Sigmoid colon (tissue), 7 donors: ENCODE measurements around the gene ANKS4B. TPM values are rescaled to one million over a fixed set of nuclear protein-coding genes. Genes with fewer than 3 reads are reported as not detected.

Experiments
- DNase-seq: peaks from one replicate; pipeline ENCODE4 v3.0.0-alpha.2; 2019
- H3K27ac ChIP-seq, 4 donors: fragments of 200-600 bp; sonication (generic); one replicate each; pipeline ENCODE4 v1.5.1; 2016 to 2019; ENCODE audit warnings: mild to moderate bottlenecking in 1 of 4
- H3K27me3 ChIP-seq, 3 donors: fragments of 200-600 bp; sonication (generic); one replicate each; pipeline ENCODE4 v1.5.1; 2019; ENCODE audit warnings: mild to moderate bottlenecking in 1 of 3
- H3K36me3 ChIP-seq, 4 donors: fragments of 200-600 bp; sonication (generic); one replicate each; pipeline ENCODE4 v1.5.1; 2016 to 2019
- H3K4me1 ChIP-seq, 4 donors: fragments of 200-600 bp; sonication (generic); one replicate each; pipeline ENCODE4 v1.5.1; 2017 to 2019
- H3K4me3 ChIP-seq, 4 donors: fragments of 200-600 bp; sonication (generic); one replicate each; pipeline ENCODE4 v1.5.1; 2017 to 2019; ENCODE audit warnings: mild to moderate bottlenecking in 2 of 4, moderate library complexity in 1 of 4
- H3K9me3 ChIP-seq, 4 donors: fragments of 200-600 bp in 3 of 4; sonication (generic) in 3 of 4; one replicate each; pipeline versions ENCODE4 v1.5.1 to v1.6.1; 2013 to 2019
- CTCF ChIP-seq, 4 experiments: fragments of 450-650 bp in 3 of 4; fragments of 200-600 bp in 1 of 4; IDR thresholded peaks; one replicate each; pipeline ENCODE4 v1.5.1; 2016 to 2019; ENCODE audit warnings: antibody characterized with exemption in 4 of 4, mild to moderate bottlenecking in 3 of 4, moderate library complexity in 2 of 4
- EP300 ChIP-seq, 4 donors: sonication (generic); formaldehyde crosslinking; IDR thresholded peaks; one replicate each; pipeline ENCODE4 v1.6.1; 2017; ENCODE audit warnings: antibody characterized with exemption in 4 of 4
- POLR2A ChIP-seq, 2 donors: fragments of 450-650 bp; IDR thresholded peaks; one replicate each; pipeline ENCODE4 v1.6.1; 2016; ENCODE audit warnings: antibody characterized with exemption in 2 of 2, mild to moderate bottlenecking in 2 of 2, moderate library complexity in 2 of 2
- POLR2AphosphoS5 ChIP-seq, 4 donors: sonication (generic); formaldehyde crosslinking; IDR thresholded peaks; one replicate each; pipeline ENCODE4 v1.6.1; 2017; ENCODE audit warnings: antibody characterized with exemption in 4 of 4
- WGBS, 2 donors: extraction: QIAGEN DNeasy Blood & Tissue Kit; methylation state at CpG; one replicate each; pipeline ENCODE4 v1.1.7; 2013; 5-methylcytosine and 5-hydroxymethylcytosine counted together
- intact Hi-C: fragments of 100-400 bp; cut with DNase I; formaldehyde crosslinking; loops from one replicate; pipeline ENCODE4 v1.15.1; 2023
- polyA plus RNA-seq, 3 donors: library from polyadenylated mRNA; stranded (reverse); fragments of 200-250 nt; gene quantifications; one replicate each; pipeline ENCODE4 v1.2.3, GENCODE V29; 2013
- total RNA-seq, 4 donors: library from RNA; depleted of rRNA; stranded (reverse); fragments of >200 nt; gene quantifications; one replicate each; pipeline ENCODE4 v1.1.0, GENCODE V29; 2016
- donor health status: healthy with polysubstance abuse.
- donor health status: Bipolar disorder and iron deficiency.
- donor health status: healthy.

The ANKS4B gene
- total and polyA plus RNA-seq, 7 donors = 0.28 to 32.4 (median 21.1) TPM; not detected in 3

GRCh38 chr16:21186326-21186691 lies 47.2 kb upstream of the ANKS4B start:
- Histone ChIP-seq H3K4me1 (peaks cover 0 to 5% (median 4%) of the 10 kb centered on the region in 4 donors), H3K27me3 (no peaks in the 10 kb centered on the region), H3K4me3 (no peak overlapping the region), H3K27ac (no peak overlapping the region), H3K9me3 (no peaks in the 10 kb centered on the region), H3K36me3 (peaks cover 8 to 15% (median 13%) of the 10 kb centered on the region in 4 donors)
- intact Hi-C loops = loop anchor here (5.0 kb wide), 1 partner anchor 91 kb away; the partner anchor contains the start of gene CRYM
- no peak for DNase-seq
- TF ChIP-seq CTCF (IDR thresholded peaks at IDR 0.05) (no peak), POLR2A (IDR thresholded peaks at IDR 0.05) (no peak), EP300 (IDR thresholded peaks at IDR 0.05) (no peak)
- 33 to 70% methylated on average over 4 of the region's 4 CpGs for WGBS, 2 donors

- TF ChIP-seq EP300 (IDR thresholded peaks at IDR 0.05) (no peak), CTCF (IDR thresholded peaks at IDR 0.05) (no peak), POLR2A (IDR thresholded peaks at IDR 0.05) (no peak), POLR2AphosphoS5 (IDR thresholded peaks at IDR 0.05) (no peak)
- H3K27ac ChIP-seq = no peak overlapping the region
- DNase-seq = no peak
- WGBS, 2 donors = 50 to 80% methylated on average over 5 of the region's 5 CpGs
- intact Hi-C loops = loop anchor here (5.0 kb wide), 1 partner anchor 88 kb away; the partner anchor contains the start of gene CRYM
- H3K36me3 ChIP-seq = no peaks in the 10 kb centered on the region
- H3K27me3 ChIP-seq = no peaks in the 10 kb centered on the region
- peaks cover 0 to 5% (median 4%) of the 10 kb centered on the region in 4 donors for H3K4me1 ChIP-seq
- no peak overlapping the region for H3K4me3 ChIP-seq
- no peaks in the 10 kb centered on the region for H3K9me3 ChIP-seq
Observed at GRCh38 chr16:21189311-21189710, 44.2 kb upstream of the ANKS4B start.

- Histone ChIP-seq H3K4me1 (peaks cover 0 to 5% (median 4%) of the 10 kb centered on the region in 4 donors), H3K4me3 (no peak overlapping the region), H3K27me3 (no peaks in the 10 kb centered on the region), H3K9me3 (no peaks in the 10 kb centered on the region), H3K36me3 (no peaks in the 10 kb centered on the region), H3K27ac (no peak overlapping the region)
- intact Hi-C loops = loop anchor here (2.0 kb wide), 1 partner anchor 111 kb away; no protein-coding TSS in a partner anchor
- WGBS, 2 donors = 92 to 96% methylated on average over 4 of the region's 4 CpGs
- no peak for TF ChIP-seq POLR2AphosphoS5 (IDR thresholded peaks at IDR 0.05)
- no peak for DNase-seq
Observed at GRCh38 chr16:21190013-21190412, 43.5 kb upstream of the ANKS4B start.

- TF ChIP-seq POLR2AphosphoS5 (IDR thresholded peaks at IDR 0.05) (no peak), EP300 (IDR thresholded peaks at IDR 0.05) (no peak), CTCF (IDR thresholded peaks at IDR 0.05) (no peak), POLR2A (IDR thresholded peaks at IDR 0.05) (no peak)
- no peak overlapping the region for H3K4me3 ChIP-seq
- no peaks in the 10 kb centered on the region for H3K9me3 ChIP-seq
- H3K36me3 ChIP-seq = no peaks in the 10 kb centered on the region
- intact Hi-C loops = loop anchor here (2.0 kb wide), 1 partner anchor 110 kb away; no protein-coding TSS in a partner anchor
- H3K27me3 ChIP-seq = peaks cover 0 to under 1% (median 0%) of the 10 kb centered on the region in 3 donors
- H3K4me1 ChIP-seq = peaks cover 0 to 5% (median 4%) of the 10 kb centered on the region in 4 donors
- DNase-seq = no peak
- H3K27ac ChIP-seq = no peak overlapping the region
Observed at GRCh38 chr16:21190599-21190998, 42.9 kb upstream of the ANKS4B start.

GRCh38 chr16:21192991-21193390 lies 40.5 kb upstream of the ANKS4B start:
- no peak for TF ChIP-seq POLR2AphosphoS5 (IDR thresholded peaks at IDR 0.05)
- TF ChIP-seq POLR2A (IDR thresholded peaks at IDR 0.05) = no peak
- no peak for TF ChIP-seq CTCF (IDR thresholded peaks at IDR 0.05)
- no peak for TF ChIP-seq EP300 (IDR thresholded peaks at IDR 0.05)
- Histone ChIP-seq H3K27me3 (peaks cover 0 to 4% (median 0%) of the 10 kb centered on the region in 3 donors), H3K27ac (no peak overlapping the region), H3K9me3 (no peaks in the 10 kb centered on the region), H3K4me3 (no peak overlapping the region), H3K36me3 (no peaks in the 10 kb centered on the region), H3K4me1 (peaks cover 0 to 5% (median 4%) of the 10 kb centered on the region in 4 donors)
- WGBS, 2 donors = 31 to 76% methylated on average over 1 of the region's 1 CpG
- no peak for DNase-seq
- intact Hi-C loops = no loop called here
